GM21528 (cell line): ENCODE measurements around the gene EHBP1L1.

Experiments used
- ATAC-seq: cut with Tn5 transposase; IDR thresholded peaks from one replicate; pipeline ENCODE4 v1.9.1; 2021; ENCODE audit warnings: mild to moderate bottlenecking, moderate library complexity; ENCODE audit not compliant: unreplicated experiment, low FRiP score

Gene EHBP1L1

GRCh38 chr11:65575568-65576231 lies at the start of gene EHBP1L1:
Gene EHBP1L1 (plus strand): TSS chr11:65576053. CDS start chr11:65576303, 250 bp downstream.
- no peak for ATAC-seq

DNA sequence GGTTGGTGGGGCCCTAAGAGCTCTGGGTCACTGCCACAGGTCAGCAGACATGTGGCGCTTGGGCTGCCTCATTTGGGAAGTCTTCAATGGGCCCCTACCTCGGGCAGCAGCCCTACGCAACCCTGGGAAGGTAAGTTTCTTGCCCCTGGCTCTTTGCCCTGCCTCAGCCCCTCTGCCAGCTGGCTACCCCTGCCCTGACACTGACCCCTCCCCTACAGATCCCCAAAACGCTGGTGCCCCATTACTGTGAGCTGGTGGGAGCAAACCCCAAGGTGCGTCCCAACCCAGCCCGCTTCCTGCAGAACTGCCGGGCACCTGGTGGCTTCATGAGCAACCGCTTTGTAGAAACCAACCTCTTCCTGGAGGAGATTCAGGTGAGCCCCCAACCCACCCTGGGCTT lies 49.1 kb upstream of the EHBP1L1 start:
- ATAC-seq = no peak

DNA sequence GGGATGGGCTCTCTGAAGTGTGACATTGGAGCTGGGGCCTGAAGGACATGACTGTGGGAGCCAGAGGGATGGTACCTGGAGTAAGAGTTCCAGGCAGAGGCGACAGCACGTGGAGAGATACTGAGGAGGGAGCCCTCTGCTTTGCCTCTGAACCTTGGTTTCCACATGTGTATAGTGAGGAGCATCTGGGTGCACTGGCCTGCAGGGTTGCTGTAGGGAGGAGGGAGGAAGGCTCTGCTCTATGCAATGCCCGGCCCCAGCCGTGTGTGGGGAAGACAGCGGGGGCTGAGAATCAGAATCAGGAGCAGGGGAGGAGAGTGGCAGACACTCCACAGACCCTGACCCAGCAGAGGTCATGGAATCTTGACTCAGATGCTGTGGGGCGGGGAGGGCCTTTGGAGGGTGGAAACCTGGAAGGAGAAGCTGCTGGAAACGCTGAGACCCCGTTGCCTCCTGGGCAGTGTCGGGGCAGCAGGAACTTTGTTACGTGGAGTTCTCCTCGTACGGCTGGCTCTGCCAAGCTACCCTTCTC lies 47.0 kb upstream of the EHBP1L1 start:
- ATAC-seq = no peak

DNA sequence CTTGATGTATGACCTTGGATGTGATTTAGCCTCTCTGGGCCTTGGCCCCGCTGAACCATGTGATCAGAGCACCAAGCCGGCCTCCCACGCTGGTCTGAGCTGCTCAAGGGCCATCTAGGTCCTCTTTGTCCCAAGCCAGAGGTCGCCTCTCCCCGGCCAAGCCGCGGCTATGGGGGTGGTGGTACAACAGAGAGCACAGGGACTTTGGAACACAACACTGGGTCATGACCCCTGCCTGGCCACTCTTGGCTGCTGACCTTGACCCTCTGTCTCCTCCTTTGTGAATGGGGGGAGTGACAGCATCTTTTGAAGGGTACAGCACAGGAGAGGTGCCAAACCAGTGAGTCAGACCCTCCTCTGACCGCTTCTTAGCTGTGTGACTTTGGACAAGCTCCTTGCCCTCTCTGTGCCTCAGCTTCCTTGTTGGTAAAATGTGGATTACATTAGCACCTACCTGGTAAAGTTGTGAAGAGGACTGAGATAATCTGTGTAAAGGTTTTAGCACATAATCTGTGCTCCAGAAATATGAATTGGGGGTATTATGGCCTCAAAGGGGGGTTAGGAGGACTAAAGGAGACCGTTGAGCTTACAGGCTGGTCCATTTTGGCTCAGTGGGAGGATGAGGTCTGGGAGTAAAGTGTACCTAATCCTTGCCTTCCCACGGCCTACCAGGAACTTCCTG lies 46.2 kb upstream of the EHBP1L1 start:
- no peak for ATAC-seq

- ATAC-seq = no peak
Measured at GRCh38 chr11:65530157-65530496, 45.7 kb upstream of the EHBP1L1 start.

DNA sequence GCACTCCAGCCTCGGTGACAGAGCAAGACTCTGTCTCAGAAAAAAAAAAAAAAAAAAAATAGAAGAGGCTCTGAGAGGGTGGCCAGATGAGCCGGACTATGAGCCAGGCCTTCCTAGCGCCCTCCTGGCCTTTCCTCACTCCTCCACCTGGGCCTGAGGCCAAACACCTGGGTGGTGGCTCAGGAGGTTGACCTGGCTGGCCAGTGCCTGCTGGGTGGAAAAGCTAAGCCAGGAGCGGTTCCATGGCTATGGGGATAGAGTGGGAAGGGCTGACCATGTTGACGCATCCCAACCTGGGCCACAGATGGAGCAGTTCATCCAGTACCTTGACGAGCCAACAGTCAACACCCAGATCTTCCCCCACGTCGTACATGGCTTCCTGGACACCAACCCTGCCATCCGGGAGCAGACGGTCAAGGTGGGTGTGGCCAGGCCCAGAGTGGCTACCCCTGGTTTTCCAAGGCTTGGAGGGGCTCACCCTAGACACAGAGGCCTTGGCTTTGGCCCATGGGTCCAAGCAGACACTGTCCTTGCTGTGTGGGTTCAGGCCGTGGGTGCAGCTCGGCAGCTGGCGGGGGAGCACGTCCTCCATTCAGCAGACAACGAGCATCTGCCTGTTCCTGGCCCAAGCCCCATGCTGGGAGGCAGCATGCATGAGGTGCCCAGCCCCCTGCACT lies 43.3 kb upstream of the EHBP1L1 start:
- no peak for ATAC-seq

- ATAC-seq = no peak
Measured at GRCh38 chr11:65535102-65535501, 40.8 kb upstream of the EHBP1L1 start.

GRCh38 chr11:65536412-65537295 lies 39.2 kb upstream of the EHBP1L1 start:
- no peak for ATAC-seq

- no peak for ATAC-seq
Measured at GRCh38 chr11:65537296-65537597, 38.6 kb upstream of the EHBP1L1 start.

DNA sequence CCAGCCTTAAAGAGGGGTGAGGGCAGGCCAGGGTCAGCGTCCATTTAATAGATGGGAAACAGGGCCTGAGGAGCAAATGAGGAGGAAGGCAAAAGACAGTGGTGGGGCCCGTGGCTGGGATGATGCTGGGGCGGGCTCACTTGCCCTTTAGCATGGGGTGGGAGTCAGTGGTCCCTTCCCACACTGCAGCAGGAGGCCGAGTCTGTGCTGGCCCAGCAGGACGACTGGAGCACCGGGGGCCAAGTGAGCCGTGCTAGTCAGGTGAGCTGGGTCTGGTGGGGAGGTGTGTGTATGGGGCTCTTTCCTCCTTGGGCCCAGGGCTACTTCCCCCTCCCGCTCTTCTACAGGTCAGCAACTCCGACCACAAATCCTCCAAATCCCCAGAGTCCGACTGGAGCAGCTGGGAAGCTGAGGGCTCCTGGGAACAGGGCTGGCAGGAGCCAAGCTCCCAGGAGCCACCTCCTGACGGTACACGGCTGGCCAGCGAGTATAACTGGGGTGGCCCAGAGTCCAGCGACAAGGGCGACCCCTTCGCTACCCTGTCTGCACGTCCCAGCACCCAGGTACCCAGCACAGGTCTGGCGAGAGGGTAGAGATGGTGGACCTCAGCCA lies 38.1 kb upstream of the EHBP1L1 start:
- ATAC-seq = no peak

- ATAC-seq = no peak
Measured at GRCh38 chr11:65538232-65538914, 37.5 kb upstream of the EHBP1L1 start.

GRCh38 chr11:65538915-65539743 lies 36.7 kb upstream of the EHBP1L1 start:
- no peak for ATAC-seq

- peak; percentile 2 for ATAC-seq
Measured at GRCh38 chr11:65539744-65540289, 36.0 kb upstream of the EHBP1L1 start.

- peak; percentile 56 for ATAC-seq
Measured at GRCh38 chr11:65540290-65541092, 35.4 kb upstream of the EHBP1L1 start.

DNA sequence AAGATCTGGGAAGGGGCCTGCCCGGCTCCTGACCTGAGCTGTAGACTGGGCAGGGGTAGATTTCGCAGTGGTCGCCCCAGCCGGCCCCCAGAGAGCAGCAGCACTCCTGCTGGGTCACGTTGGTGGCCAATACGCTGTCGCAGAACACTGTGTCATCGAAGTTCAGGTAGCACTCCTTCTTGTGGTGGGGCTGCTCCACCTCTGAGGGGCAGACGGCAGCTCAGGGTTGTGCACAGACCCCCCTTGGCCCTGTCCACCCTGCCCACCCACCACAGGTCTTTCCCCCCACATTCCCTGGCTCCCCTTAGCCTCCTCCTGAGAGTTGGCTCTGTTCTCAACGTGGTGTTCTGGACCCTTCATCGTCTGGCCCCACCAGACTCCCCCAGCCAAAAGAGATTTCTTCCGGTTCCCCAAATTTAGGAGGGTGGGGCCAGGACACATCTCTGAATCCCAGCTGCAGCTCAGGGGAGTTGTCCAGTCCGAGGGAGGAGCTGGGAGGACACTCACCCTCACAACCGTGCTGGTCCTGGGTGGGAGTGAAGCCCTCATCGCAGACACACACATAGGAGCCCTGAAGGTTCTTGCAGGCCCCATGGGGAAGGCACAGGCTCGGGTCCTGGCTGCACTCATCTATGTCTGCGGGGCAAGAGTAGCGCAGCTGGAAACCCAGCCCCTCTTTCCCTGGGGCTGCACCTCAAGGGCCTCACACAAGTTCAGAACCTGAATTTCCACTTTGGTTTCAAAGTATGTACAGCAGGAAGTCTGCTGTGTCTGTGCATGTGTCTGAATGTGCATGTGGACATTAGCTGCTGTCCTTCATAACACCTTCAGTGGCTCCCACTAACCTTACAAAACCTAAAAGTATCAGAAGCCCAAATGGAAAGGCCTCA lies 34.5 kb upstream of the EHBP1L1 start:
- no peak for ATAC-seq

DNA sequence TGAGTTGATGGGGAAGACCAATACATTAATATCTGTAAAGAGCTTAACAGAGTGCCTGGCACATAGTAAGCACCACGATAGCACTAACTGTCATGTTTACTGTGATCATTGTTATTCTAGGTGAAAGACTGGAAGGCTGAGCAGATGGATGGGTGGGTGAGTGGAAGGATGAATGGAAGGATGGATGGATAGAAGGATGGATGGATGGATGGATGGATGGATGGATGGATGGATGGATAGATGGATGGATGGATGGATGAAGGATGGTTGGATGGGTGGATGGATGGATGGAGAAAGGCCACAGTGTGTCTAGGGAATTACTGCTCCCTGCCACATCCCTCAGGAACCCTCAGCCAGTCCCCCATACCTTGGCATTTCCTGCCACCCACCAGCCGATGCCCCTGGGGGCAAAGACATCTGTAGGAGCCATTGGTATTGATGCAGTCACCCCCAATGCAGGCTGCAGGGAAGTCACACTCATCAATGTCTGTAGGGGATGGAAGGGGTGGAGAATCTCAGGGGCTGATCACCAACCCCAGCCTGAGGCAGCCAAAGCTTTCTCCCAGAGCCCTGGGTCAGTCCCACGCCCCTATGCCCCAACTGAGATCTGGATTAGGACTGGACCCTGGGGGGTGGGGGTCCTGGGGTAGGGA lies 33.0 kb upstream of the EHBP1L1 start:
- no peak for ATAC-seq
